K562 (cell line): ENCODE results near the gene MKRN3. TPM values are rescaled to one million over a fixed set of nuclear protein-coding genes. Genes with fewer than 3 reads are reported as not detected.

Experiments used
- CBX3 ChIP-seq, 2 experiments: IDR thresholded peaks; 1 replicate in 1 of 2; 2 replicates in 1 of 2; pipeline ENCODE4 v1.6.1; 2012; ENCODE audit warnings: inconsistent platforms in 2 of 2, low read length in 2 of 2, borderline replicate concordance in 1 of 2, control low read depth in 1 of 2
- JUND ChIP-seq, 2 experiments: IDR thresholded peaks; 2 replicates in 1 of 2; 3 replicates in 1 of 2; pipeline ENCODE4 v1.6.1; 2011; ENCODE audit warnings: borderline replicate concordance in 2 of 2, low read depth in 2 of 2, low read length in 2 of 2, improper control_type of control experiment in 1 of 2, missing biosample characterization in 1 of 2, missing genetic modification characterization in 1 of 2, missing genetic modification reagents in 1 of 2
- KLF1 ChIP-seq: fragments of 450-650 bp; IDR thresholded peaks from 2 replicates; pipeline ENCODE4 v1.6.1; 2016; ENCODE audit warnings: missing genetic modification characterization, missing compliant biosample characterization
- MECOM ChIP-seq: fragments of 250-450 bp; sonication (Bioruptor Pico); IDR thresholded peaks from 2 replicates; pipeline ENCODE4 v1.8.0; 2022; ENCODE audit warnings: inconsistent platforms
- RBFOX2 ChIP-seq: fragments of 200-400 bp; formaldehyde crosslinking; IDR thresholded peaks from 2 replicates; pipeline ENCODE4 v1.6.1; 2017; ENCODE audit warnings: low read depth, mild to moderate bottlenecking, low read length, moderate library complexity
- TAF1 ChIP-seq: IDR thresholded peaks from 2 replicates; pipeline ENCODE4 v1.6.1; 2011; ENCODE audit warnings: mild to moderate bottlenecking, low read length, moderate library complexity; ENCODE audit not compliant: insufficient read depth, control insufficient read depth, severe bottlenecking; ENCODE audit errors: extremely low read depth
- TARDBP ChIP-seq: fragments of 450-650 bp; IDR thresholded peaks from 2 replicates; pipeline ENCODE4 v1.6.1; 2016
- XRCC4 ChIP-seq: IDR thresholded peaks from one replicate; pipeline ENCODE4 v1.6.1; 2011; ENCODE audit not compliant: insufficient read depth, insufficient read length; ENCODE audit errors: extremely low read depth
- ZBTB17 ChIP-seq: fragments of 450-650 bp; formaldehyde crosslinking; IDR thresholded peaks from 2 replicates; pipeline ENCODE4 v1.4.0; 2020; ENCODE audit warnings: mild to moderate bottlenecking
- ZBTB40 ChIP-seq, 2 experiments: fragments of 450-650 bp in 1 of 2; sonication (generic) in 1 of 2; formaldehyde crosslinking in 1 of 2; IDR thresholded peaks; 2 replicates each; pipeline versions ENCODE4 v1.7.1 to v1.9.0; 2016 to 2022; ENCODE audit warnings: inconsistent platforms in 1 of 2, mild to moderate bottlenecking in 1 of 2, missing genetic modification reagents in 1 of 2
- ZNF143 ChIP-seq: sonication (generic); formaldehyde crosslinking; IDR thresholded peaks from 2 replicates; pipeline ENCODE4 v1.9.0; 2022; ENCODE audit warnings: mild to moderate bottlenecking, missing genetic modification reagents
- polyA plus RNA-seq, 8 experiments: library from polyadenylated mRNA; depleted of rRNA in 4 of 8; stranded (reverse) in 5 of 8; unstranded in 3 of 8; fragments of >200 nt; fragmentation: Nextera tagmentation in 2 of 8; fragmentation: Illumina TruSeq in 1 of 8; extraction: Ambion mirVana in 2 of 8; extraction: Trizol in 1 of 8; gene quantifications; 2 replicates each; pipeline versions ENCODE4 v1.2.1 to v1.2.3, GENCODE V29; 2011 to 2014; ENCODE audit warnings: inconsistent platforms in 1 of 8, missing spikeins in 1 of 8
- total RNA-seq, 7 experiments: library from RNA; depleted of rRNA in 6 of 7; stranded (reverse); fragments of >200 nt in 6 of 7; fragmentation: Illumina TruSeq in 2 of 7; extraction: Trizol in 2 of 7; gene quantifications; 2 replicates each; pipeline versions ENCODE4 v1.2.1 to v1.2.3, GENCODE V29; 2011 to 2021; ENCODE audit warnings: low replicate concordance in 1 of 7
- TF ChIP-seq, protein P1 (sequence below): fragments of 150-350 bp; IDR thresholded peaks from 2 replicates; pipeline ENCODE4 v1.6.1; 2014; ENCODE audit warnings: low read depth, mild to moderate bottlenecking, low read length, borderline replicate concordance

The MKRN3 gene
- total and polyA plus RNA-seq, 9 of the 15 experiments (the other 6 are each of a cell fraction or from before 2014, with no cell fraction given) = 6.5 to 33.4 (median 25.1) TPM

GRCh38 chr15:23565395-23566070, at the start of gene MKRN3 (continued):
- TF ChIP-seq ZBTB40 (IDR thresholded peaks at IDR 0.05) (peak; percentile 100), ZBTB40 (CRISPR knock-in tag; IDR thresholded peaks at IDR 0.05) (no peak), ZNF143 (CRISPR knock-in tag) (no peak), CBX3 (IDR thresholded peaks at IDR 0.05; ENCODE audit: borderline replicate concordance in 1 of 2, low read length in 2 of 2) (peak in 1 of 2 experiments; percentile 91; a peak in 2 of 3 replicates), TARDBP (peak; percentile 48; the same call in 1 of the 2 replicates), TAF1 (peak; percentile 96), KLF1 (tag) (peak; percentile 99), XRCC4 (no peak), ZBTB17 (no peak), JUND (IDR thresholded peaks at IDR 0.05; ENCODE audit: borderline replicate concordance, low read depth, low read length) (peak; percentile 78), JUND (tag; IDR thresholded peaks at IDR 0.05; ENCODE audit: borderline replicate concordance, low read depth, low read length) (peak; percentile 60; the same call in 1 of the 3 replicates), MECOM (0 out of 2 replicates have a peak, but pooled peaks have one; percentile 34), RBFOX2 (peak; percentile 95)
- TF ChIP-seq, protein P1, sequence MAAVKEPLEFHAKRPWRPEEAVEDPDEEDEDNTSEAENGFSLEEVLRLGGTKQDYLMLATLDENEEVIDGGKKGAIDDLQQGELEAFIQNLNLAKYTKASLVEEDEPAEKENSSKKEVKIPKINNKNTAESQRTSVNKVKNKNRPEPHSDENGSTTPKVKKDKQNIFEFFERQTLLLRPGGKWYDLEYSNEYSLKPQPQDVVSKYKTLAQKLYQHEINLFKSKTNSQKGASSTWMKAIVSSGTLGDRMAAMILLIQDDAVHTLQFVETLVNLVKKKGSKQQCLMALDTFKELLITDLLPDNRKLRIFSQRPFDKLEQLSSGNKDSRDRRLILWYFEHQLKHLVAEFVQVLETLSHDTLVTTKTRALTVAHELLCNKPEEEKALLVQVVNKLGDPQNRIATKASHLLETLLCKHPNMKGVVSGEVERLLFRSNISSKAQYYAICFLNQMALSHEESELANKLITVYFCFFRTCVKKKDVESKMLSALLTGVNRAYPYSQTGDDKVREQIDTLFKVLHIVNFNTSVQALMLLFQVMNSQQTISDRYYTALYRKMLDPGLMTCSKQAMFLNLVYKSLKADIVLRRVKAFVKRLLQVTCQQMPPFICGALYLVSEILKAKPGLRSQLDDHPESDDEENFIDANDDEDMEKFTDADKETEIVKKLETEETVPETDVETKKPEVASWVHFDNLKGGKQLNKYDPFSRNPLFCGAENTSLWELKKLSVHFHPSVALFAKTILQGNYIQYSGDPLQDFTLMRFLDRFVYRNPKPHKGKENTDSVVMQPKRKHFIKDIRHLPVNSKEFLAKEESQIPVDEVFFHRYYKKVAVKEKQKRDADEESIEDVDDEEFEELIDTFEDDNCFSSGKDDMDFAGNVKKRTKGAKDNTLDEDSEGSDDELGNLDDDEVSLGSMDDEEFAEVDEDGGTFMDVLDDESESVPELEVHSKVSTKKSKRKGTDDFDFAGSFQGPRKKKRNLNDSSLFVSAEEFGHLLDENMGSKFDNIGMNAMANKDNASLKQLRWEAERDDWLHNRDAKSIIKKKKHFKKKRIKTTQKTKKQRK = no peak
